Sigmoid colon (tissue), 4 donors: ENCODE measurements around the gene BHLHE23.

Experiments used
- CTCF ChIP-seq, 4 experiments: fragments of 450-650 bp in 3 of 4; fragments of 200-600 bp in 1 of 4; IDR thresholded peaks; one replicate each; pipeline ENCODE4 v1.5.1; 2016 to 2019; ENCODE audit warnings: antibody characterized with exemption in 4 of 4, mild to moderate bottlenecking in 3 of 4, moderate library complexity in 2 of 4
- EP300 ChIP-seq, 4 donors: sonication (generic); formaldehyde crosslinking; IDR thresholded peaks; one replicate each; pipeline ENCODE4 v1.6.1; 2017; ENCODE audit warnings: antibody characterized with exemption in 4 of 4
- POLR2A ChIP-seq, 2 donors: fragments of 450-650 bp; IDR thresholded peaks; one replicate each; pipeline ENCODE4 v1.6.1; 2016; ENCODE audit warnings: antibody characterized with exemption in 2 of 2, mild to moderate bottlenecking in 2 of 2, moderate library complexity in 2 of 2

- TF ChIP-seq POLR2A (IDR thresholded peaks at IDR 0.05) (no peak), EP300 (IDR thresholded peaks at IDR 0.05) (no peak), CTCF (IDR thresholded peaks at IDR 0.05) (no peak)
Measured at GRCh38 chr20:62993856-62994494, 12.8 kb downstream of the BHLHE23 start.
